ENCODE data around the gene CCDC73. TPM values are rescaled to one million over a fixed set of nuclear protein-coding genes. Genes with fewer than 3 reads are reported as not detected.
"Not testable (repeated sequence)": the region's sequence is repeated elsewhere in the genome, so short reads cannot be mapped to it uniquely, and the experiment has no call there.

CCDC73 gene
- total and polyA plus RNA-seq, 2 of the 4 experiments (the other 2 are of a cell fraction): not detected

- no peak overlapping the region for H2AK9ac ChIP-seq (replicated peaks; ENCODE audit: low read depth, low read length, poor library complexity)
- no peak overlapping the region for H3K56ac ChIP-seq (ENCODE audit: extremely low read depth, insufficient read depth, low read length)
- no peak overlapping the region for H4K91ac ChIP-seq (ENCODE audit: insufficient read depth, low read depth, low read length)
- no peak overlapping the region for H3K4me2 ChIP-seq (ENCODE audit: low read depth, low read length)
- ChIA-PET POLR2A (ENCODE audit: unreplicated experiment) (no interaction called here), CTCF (no interaction called here)
- H3K27me3 ChIP-seq (ENCODE audit: control insufficient read depth, insufficient read depth, low read length): peaks cover 8% of the 10 kb centered on the region; the same call in 1 of the 2 replicates
- H4K8ac ChIP-seq (ENCODE audit: low read depth in 2 of 2, low read length in 2 of 2): no peak overlapping the region
- no TSS peak for BruUV-seq (replicated peaks)
- H3K18ac ChIP-seq (ENCODE audit: low read depth, low read length): no peak overlapping the region
- H3K4ac ChIP-seq (ENCODE audit: low read depth, low read length): no peak overlapping the region
- no peak overlapping the region for H2BK120ac ChIP-seq (ENCODE audit: low read depth, low read length)
- TF ChIP-seq CTCF (conservative IDR thresholded peaks at IDR 0.05; ENCODE audit: low read depth, low read length) (peak; percentile 34), CEBPB (IDR thresholded peaks at IDR 0.05; ENCODE audit: low read depth, low read length) (no peak), RAD21 (IDR thresholded peaks at IDR 0.05; ENCODE audit: low read length) (peak; percentile 23; the same call in 1 of the 2 replicates)
- no peak overlapping the region for H3K14ac ChIP-seq (replicated peaks; ENCODE audit: low read depth, low read length)
- H3K27ac ChIP-seq (ENCODE audit: insufficient read depth, low read length): no peak overlapping the region
- H3K36me3 ChIP-seq (ENCODE audit: control insufficient read depth, insufficient read depth, low read length): no peaks in the 10 kb centered on the region
- no peaks in the 10 kb centered on the region for H4K20me1 ChIP-seq (ENCODE audit: insufficient read depth, low read length)
- no peak overlapping the region for H2AK5ac ChIP-seq (ENCODE audit: low read depth, low read length)
- H2BK20ac ChIP-seq (ENCODE audit: low read depth, low read length): no peak overlapping the region
- no peaks in the 10 kb centered on the region for H3K9me1 ChIP-seq (ENCODE audit: insufficient read depth, low read length)
- no CpG with 5 or more reads among the region's 1 CpG for WGBS, 2 experiments (ENCODE audit: extremely low coverage in 2 of 2, insufficient read length in 1 of 2)
- ATAC-seq (ENCODE audit: low read depth) (no peak), DNase-seq (no peak)
- H3K9me3 ChIP-seq (ENCODE audit: control insufficient read depth, insufficient read depth, low read length): no peaks in the 10 kb centered on the region
- intact Hi-C loops (cut with micrococcal nuclease) (loop anchor here (5.0 kb wide), 1 partner anchor 79 kb away; the partner anchor contains the start of gene CCDC73), in situ Hi-C loops (cut with MboI; ENCODE audit: low sequenced_read_pairs) (no loop called here), dilution Hi-C loops (cut with HindIII; ENCODE audit: low sequenced_read_pairs, unreplicated experiment) (no loop called here)
- H2BK15ac ChIP-seq (ENCODE audit: low read depth, low read length): no peak overlapping the region
- no peaks in the 10 kb centered on the region for H3K79me1 ChIP-seq (ENCODE audit: low read depth in 1 of 2, low read length in 2 of 2)
- H3K4me3 ChIP-seq (ENCODE audit: insufficient read depth, low read depth, low read length): no peak overlapping the region
- H3K9ac ChIP-seq (ENCODE audit: low read depth, low read length): no peak overlapping the region
- no peak overlapping the region for H2AFZ ChIP-seq (replicated peaks; ENCODE audit: low read length, poor library complexity)
- H3K4me1 ChIP-seq (ENCODE audit: control insufficient read depth, insufficient read depth, low read length): no peaks in the 10 kb centered on the region
- H2BK5ac ChIP-seq (ENCODE audit: low read depth, low read length, poor library complexity, severe bottlenecking): no peak overlapping the region
- no peak overlapping the region for H4K5ac ChIP-seq (ENCODE audit: low read depth, low read length)
- no peak overlapping the region for H3K23ac ChIP-seq (ENCODE audit: low read depth, low read length)
Observed at GRCh38 chr11:32713496-32713895, 81.0 kb downstream of the CCDC73 start.

GRCh38 chr11:32708978-32709377 is 85.5 kb downstream of the CCDC73 start:
- H3K23ac ChIP-seq (ENCODE audit: low read depth, low read length); H3K4me3 ChIP-seq (ENCODE audit: insufficient read depth, low read depth, low read length); H4K91ac ChIP-seq (ENCODE audit: insufficient read depth, low read depth, low read length); H4K8ac ChIP-seq (ENCODE audit: low read depth in 2 of 2, low read length in 2 of 2); H4K5ac ChIP-seq (ENCODE audit: low read depth, low read length); in situ Hi-C loops (cut with MboI; ENCODE audit: low sequenced_read_pairs); H3K27ac ChIP-seq (ENCODE audit: insufficient read depth, low read length); dilution Hi-C loops (cut with HindIII; ENCODE audit: low sequenced_read_pairs, unreplicated experiment); H3K9me1 ChIP-seq (ENCODE audit: insufficient read depth, low read length); H3K14ac ChIP-seq (replicated peaks; ENCODE audit: low read depth, low read length); H3K4me1 ChIP-seq (ENCODE audit: control insufficient read depth, insufficient read depth, low read length); H3K56ac ChIP-seq (ENCODE audit: extremely low read depth, insufficient read depth, low read length); H3K18ac ChIP-seq (ENCODE audit: low read depth, low read length); intact Hi-C loops (cut with micrococcal nuclease); H3K4me2 ChIP-seq (ENCODE audit: low read depth, low read length); BruUV-seq (replicated peaks); H4K20me1 ChIP-seq (ENCODE audit: insufficient read depth, low read length); H3K9ac ChIP-seq (ENCODE audit: low read depth, low read length); H2BK5ac ChIP-seq (ENCODE audit: low read depth, low read length, poor library complexity, severe bottlenecking); POLR2A ChIA-PET (ENCODE audit: unreplicated experiment); H2BK15ac ChIP-seq (ENCODE audit: low read depth, low read length); H2AK9ac ChIP-seq (replicated peaks; ENCODE audit: low read depth, low read length, poor library complexity); H2AFZ ChIP-seq (replicated peaks; ENCODE audit: low read length, poor library complexity); H2BK20ac ChIP-seq (ENCODE audit: low read depth, low read length); H3K9me3 ChIP-seq (ENCODE audit: control insufficient read depth, insufficient read depth, low read length); CTCF ChIA-PET; ATAC-seq (ENCODE audit: low read depth); DNase-seq; H2AK5ac ChIP-seq (ENCODE audit: low read depth, low read length); H3K79me1 ChIP-seq (ENCODE audit: low read depth in 1 of 2, low read length in 2 of 2); H3K27me3 ChIP-seq (ENCODE audit: control insufficient read depth, insufficient read depth, low read length); H2BK120ac ChIP-seq (ENCODE audit: low read depth, low read length); H3K36me3 ChIP-seq (ENCODE audit: control insufficient read depth, insufficient read depth, low read length); H3K4ac ChIP-seq (ENCODE audit: low read depth, low read length): not testable (repeated sequence)
- WGBS, 2 experiments (ENCODE audit: extremely low coverage in 2 of 2, insufficient read length in 1 of 2): no CpG with 5 or more reads among the region's 3 CpGs
